Measurements from ENCODE around the gene H2AZ2.
"Not testable (repeated sequence)": the region's sequence is repeated elsewhere in the genome, so short reads cannot be mapped to it uniquely, and the experiment has no call there.

The H2AZ2 gene

DNA sequence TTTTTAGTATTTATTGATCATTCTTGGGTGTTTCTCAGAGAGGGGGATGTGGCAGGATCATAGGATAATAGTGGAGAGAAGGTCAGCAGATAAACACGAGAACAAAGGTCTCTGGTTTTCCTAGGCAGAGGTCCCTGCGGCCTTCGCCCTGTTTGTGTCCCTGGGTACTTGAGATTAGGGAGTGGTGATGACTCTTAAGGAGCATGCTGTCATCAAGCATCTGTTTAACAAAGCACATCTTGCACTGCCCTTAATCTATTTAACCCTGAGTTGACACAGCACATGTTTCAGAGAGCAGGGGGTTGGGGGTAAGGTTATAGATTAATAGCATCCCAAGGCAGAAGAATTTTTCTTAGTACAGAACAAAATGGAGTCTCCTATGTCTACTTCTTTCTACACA lies 22.4 kb upstream of the H2AZ2 start:
- not testable (repeated sequence) for DNase-seq

DNA sequence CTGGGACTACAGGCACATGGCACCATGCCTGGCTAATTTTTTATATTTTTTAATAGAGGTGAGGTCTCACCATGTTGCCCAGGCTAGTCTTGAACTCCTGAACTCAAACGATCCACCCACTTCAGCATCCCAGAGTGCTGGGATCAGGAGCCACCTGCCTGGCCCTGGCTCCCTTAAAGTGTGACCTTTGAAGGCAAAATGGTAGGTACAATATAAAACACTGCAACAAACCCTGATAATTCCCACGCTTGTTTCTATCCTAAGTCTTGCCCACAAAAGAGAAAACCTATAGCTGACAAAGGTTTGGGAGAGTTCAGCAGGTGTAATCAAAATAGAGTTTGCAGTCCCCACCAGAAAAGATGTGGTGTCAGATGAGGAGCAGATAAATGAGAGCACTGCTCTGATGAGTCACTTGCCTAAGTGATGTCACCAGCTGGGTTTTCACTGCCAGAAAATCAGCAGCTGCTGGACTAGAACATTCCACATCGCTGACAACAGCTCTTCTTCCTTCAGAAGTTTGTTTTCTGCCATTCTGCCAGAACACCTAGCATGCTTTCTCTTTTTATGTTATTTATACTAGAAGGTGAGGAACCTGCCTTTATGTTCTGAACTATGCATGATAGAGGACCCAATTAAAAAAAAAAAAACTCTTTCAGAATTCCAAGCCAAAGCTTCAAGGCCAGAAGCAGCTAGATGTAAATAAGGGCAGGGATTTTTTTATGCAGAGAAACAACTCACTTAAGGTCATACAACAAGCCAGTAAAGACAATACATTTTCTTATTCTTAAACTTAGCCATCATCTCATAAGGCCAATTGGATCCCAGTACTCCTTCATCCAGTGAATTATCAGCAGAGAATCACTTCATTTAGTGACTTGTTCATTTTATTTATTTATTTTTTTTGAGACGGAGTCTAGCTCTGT lies 19.4 kb upstream of the H2AZ2 start:
- DNase-seq, result no peak

DNA sequence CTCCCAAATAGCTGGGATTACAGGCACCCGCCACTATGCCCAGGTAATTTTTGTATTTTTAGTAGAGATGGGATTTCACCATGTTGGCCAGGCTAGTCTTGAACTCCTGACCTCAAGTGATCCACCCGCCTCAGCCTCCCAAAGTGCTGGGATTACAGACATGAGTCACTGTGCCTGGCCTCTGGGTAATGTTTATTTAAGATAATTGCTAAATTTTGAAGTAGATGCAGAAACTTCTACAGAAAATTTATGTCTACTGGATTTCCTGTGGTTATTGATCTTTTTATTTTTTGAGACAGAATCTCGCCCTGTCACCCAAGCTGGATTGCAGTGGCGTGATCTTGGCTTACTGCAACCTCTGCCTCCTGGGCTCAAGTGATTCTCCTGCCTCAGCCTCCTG lies 14.1 kb upstream of the H2AZ2 start:
- not testable (repeated sequence) for DNase-seq

DNA sequence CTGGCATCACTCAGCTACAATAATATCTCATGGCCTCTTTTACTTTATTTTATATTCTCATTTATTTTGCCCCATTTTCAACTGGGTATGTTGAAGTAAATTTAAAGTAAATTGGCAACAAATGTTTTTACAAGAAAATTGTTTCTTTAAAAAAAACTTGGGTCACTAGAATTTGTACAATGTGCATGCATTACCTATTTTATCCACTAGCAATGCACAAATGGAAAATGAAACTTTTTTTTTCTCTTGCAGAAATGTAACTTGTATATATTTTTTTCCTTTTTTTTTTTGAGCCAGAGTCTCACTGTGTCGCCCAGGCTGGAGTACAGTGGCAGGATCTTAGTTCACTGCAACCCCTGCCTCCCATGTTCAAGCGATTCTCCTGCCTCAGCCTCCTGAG lies 10.3 kb upstream of the H2AZ2 start:
- DNase-seq, result no peak

DNA sequence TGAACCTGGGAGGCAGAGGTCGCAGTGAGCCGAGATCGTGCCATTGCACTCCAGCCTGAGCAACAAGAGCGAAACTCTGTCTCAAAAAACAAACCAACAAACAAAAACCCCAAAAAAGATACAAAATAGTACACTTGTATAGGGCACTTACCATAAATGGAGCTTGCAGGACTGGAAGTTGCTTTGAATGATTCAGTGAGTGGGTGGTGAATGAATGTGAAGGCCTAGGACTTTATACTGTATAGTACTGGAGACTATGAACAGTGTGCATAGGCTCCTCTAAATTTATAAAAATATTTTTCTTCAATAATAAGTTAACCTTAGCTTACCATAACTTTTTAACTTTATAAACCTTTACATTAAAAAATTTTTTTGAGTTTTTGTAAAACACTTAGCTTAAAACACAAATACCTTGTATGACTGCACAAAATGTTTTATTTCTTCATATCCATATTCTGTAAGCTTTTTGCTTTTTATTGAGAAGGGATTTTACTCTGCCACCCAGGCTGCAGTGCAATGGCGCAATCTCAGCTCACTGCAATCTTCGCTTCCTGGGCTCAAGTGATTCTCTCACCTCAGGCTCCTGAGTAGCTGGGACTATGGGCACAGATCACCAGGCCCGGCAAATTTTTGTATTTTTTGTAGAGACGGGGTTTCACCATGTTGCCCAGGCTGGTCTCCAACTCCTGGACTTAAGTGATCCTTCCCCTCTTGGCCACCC lies 6.9 kb upstream of the H2AZ2 start:
- DNase-seq, result no peak

DNA sequence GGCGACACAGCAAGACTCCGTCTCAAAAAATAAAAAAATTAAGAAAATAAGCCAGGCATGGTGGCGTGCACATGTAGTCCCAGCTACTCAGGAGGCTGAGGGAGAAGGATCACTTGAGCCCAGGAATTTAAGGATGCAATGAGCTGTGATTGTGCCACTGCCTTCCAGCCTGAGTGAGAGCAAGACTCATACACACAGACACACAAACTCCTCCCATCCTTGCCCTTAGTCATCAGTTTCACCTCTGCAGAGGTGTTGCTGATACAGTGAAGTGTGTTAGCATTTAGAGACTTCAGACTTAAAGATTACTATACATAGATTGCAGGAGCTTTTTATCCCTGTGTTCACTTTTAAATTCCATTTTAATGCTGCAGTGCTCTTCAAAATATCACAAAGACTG lies 5.5 kb upstream of the H2AZ2 start:
- no peak for DNase-seq

DNA sequence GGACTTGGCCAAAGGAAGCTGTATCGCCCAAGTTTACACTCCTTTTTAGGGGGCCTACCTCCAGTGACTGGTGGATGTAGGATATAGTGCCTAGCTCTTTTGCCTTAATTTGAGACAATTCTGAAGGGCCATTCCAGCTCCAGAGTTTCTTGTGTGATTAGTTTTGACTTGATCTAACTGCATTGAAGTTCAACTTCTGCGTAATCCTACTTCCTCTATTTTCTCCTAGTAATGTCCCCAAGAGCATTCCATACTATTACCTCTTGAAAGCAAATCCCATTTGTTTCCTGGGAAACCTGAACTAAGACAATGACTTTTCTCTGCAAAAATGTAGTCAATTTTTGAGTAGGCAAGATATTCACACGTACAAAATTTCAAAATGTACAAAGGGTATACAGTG lies 4.7 kb upstream of the H2AZ2 start:
- DNase-seq, result no peak

DNA sequence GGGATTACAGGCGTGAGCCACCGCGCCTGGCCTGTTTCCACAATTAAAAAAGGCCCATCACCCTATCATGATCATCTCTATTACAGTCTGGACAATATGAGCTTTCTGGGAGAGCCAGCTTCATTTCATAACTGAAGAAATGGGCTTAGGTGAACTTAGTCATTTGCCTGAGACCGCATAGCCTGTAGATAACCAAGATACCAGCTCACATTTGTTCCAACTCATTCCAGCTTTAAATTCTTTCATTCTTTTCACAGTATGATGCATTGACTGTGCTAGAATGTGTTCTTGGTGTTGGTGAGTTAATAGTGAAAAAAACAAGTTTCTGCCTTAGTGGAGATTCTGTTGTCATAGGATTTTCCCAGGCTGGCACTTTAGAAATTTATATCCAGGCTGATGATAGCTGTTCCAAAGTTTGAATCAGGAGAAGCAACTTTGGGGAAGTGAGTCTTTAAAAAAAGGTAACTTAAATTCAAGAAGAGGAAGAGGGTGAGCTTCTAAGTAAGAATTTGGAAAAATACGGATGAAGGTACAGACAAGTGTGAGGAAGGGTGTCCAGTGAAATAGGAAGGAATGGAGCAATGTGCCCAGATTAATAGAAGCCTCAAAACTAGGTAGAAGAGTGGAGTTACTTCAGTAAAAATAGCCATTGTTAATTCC lies 2.1 kb upstream of the H2AZ2 start:
- no peak for DNase-seq

DNA sequence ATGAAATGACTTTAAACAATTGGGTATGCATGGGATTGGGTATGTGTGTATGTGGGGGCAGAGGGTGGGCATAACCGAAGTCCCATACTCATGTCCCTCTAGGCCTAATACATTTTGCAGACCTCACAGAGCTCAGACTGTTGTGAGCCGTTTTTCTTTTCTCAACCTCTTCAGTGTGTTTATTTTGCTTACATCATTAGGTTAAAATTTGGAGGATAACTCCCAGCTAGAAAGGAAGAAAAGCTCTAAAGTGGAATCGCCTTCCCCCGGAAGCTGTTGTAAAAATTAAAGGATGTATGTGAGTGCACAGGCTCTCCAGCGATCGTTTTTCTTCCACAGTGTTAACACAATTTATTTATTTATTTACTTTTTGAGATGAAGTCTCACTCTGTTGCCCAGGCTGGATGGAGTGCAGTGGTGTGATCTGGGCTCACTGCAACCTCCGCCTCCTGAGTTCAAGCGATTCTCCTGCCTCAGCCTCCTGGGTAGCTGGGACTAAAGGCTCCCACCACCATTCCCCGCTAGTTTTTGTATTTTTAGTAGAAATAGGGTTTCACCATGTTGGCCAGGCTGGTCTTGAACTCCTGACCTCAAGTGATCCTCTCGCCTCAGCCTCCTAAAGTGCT lies 1.5 kb upstream of the H2AZ2 start:
- no peak for DNase-seq

DNA sequence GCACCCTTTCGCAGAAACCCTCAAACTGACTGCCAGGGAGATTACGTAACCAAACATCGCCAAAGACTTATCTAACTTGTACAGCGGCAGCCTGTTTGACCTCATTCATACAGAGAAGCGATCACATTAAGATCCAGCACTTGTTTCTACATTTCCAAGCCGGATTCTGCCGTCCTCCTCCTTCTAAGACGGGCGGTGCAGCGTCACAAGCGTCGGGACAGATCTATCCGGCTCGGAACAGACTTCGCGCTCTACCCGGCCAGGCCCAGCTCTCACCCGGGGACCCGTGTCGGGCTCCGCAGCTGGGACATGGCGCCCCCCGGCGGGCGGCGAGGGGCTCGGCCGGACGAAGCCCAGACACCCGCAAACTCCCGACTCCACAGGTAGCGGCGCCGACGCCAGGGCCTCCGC lies 373 bp downstream of the H2AZ2 start:
- DNase-seq, result peak; percentile 75

DNA sequence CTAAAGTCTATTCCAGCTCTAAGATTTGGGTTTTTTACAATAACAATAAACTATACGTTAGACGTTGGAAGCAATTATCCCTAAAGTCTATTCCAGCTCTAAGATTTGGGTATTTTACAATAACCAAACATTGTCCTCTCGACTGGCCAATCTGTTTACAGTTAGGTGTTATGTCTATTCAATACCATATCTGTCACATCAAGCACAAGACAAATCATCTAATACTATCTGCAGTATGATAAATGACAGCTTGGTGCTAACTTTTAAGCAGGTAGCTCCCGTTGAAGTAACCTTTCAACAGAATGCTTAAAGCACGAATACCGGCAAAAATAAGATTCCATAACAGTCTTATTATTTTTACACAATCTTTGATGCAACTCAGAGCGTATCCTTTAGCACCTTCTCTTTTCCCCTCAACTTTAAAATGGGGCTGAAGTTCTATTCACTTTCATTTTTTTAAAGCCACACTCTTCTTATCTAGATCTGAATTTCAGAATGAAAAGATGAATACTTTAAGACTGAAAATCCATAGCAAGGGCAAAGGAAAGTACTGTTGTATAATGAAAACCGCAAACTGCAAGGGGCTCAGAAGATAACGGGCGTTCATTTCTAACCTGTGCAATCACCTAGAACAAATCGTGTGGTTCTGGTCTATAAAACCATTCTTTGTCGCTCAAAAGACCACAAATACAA lies 925 bp downstream of the H2AZ2 start:
- DNase-seq, result no peak

DNA sequence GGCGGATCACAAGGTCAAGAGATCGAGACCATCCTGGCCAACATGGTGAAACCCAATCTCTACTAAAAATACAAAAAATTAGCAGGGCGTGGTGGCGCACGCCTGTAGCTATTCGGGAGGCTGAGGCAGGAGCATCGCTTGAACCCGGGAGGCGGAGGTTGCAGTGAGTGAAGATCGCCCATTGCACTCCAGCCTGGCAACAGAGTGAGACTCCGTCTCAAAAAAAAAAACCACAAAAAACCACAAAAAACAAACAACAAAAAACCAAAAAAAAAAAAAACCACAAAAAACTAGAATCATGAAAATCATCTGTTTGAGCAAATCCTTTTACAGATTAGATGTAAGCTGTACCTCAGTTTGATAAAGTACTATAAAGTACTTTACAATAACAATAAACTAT lies 1.5 kb downstream of the H2AZ2 start:
- peak; percentile 18 for DNase-seq

DNA sequence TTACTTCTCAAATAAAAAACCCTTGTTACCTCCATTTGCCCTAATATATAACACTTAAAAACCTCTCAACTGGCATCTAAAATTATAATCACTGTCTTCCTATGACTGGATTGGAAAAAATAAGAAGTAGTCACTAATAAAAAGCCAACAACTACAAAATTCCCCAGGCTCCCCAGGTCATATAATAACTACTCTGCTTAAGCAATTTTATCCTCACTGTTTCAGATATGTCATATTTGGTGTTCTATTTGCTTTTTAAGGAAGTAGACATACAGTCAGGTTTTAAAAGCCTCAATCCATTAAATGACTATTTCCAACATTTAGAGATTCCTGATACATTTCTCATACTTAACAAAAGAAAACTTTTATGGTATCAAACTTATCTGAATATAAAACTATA lies 2.4 kb downstream of the H2AZ2 start:
- no peak for DNase-seq

DNA sequence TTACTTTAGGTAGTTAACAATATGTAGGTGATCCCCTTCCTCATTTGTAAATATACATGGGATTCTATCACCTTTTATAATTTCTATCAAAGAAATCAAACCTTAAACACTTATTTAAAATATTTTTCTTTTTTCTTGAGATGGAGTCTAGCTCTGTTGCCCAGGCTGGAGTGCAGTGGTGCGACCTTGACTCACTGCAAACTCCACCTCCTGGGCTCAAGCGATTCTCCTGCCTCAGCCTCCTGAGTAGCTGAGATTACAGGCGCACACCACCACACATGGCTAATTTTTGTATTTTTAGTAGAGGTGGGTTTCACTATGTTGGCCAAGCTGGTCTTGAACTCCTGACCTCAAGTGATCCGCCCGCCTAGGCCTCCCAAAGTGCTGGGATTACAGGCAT lies 4.4 kb downstream of the H2AZ2 start:
- DNase-seq, result not testable (repeated sequence)

DNA sequence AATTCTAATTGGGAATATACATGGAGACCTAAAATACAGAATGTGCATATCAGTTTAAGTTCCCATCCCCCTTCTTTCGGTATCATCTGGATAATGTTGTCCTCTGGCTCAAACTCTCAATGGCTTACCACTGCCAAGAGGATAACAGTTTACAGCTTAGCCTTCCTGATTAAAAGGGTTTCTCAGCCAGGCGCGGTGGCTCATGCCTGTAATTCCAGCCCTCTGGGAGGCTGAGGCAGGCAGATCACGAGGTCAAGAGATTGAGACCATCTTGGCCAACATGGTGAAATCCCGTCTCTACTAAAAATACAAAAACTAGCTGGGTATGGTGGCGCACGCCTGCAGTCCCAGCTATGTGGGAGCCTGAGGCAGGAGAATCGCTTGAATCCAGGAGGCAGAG lies 5.2 kb downstream of the H2AZ2 start:
- DNase-seq, result not testable (repeated sequence)

DNA sequence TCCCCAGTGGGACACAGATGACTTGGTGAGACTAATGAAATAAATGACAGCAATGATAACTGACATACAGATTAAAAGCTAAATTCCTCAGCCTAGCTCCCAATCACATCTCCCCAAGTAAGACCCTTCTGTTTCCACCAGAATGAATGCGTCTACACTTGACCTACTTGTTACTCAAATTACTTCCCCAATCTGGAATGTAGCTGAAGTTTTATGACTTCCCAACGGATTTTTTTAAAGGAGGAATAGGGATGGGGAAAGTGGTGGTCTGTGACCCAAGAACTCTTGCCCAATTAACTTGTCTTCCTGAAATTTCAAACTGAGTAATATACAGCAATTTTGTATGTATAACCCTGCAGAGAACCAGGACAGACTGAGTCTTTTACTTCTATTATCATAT lies 9.1 kb downstream of the H2AZ2 start:
- DNase-seq, result no peak

DNA sequence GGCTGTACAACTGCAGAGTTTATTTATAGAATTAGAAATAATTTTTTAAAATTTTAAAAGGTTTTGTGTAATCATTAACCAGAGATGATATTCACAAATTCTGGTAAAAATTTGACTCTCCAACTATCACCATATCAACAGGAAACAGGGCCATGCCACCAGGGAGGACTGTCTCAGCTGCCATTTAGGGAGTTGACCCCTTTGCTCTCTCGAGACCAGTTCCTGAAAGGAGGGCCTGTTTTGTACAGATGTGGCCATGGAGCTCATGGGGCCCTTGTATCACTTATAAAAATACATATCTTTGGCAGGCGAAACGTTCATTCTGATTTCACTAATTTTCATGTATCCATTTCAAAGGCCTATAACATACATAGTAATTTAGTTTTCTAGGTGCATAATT lies 20.3 kb downstream of the H2AZ2 start:
- DNase-seq, result no peak

DNA sequence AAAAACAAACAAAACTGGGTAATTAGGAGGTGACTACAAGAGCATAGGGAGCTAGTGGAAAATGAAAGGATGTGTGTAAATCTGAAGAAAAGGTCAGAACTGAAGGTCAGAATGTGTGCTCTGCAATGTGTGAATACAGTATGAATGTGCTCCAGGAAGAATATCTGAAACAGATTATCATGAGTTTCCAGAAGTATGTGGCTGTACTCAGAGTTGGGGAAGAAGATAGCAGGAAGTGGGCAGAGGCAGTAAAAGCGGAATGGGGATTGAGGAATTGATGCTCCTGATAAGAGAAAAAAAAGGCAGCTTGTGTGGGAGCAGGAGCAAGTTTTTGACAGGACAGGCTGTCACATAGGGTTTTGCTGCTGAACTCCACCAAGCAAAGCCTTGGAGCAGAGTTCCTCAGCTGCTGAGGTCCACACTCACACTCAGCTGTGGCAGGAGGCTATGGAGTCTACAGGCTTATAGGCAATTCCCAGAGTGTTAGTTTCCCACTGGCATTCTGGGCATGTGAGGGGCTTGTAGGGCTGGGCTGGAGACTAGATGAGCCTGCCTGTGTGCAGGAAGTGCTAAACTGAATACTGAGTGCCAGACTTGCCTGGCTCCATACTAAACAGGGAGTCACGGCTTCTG lies 22.9 kb downstream of the H2AZ2 start:
- DNase-seq, result no peak

DNA sequence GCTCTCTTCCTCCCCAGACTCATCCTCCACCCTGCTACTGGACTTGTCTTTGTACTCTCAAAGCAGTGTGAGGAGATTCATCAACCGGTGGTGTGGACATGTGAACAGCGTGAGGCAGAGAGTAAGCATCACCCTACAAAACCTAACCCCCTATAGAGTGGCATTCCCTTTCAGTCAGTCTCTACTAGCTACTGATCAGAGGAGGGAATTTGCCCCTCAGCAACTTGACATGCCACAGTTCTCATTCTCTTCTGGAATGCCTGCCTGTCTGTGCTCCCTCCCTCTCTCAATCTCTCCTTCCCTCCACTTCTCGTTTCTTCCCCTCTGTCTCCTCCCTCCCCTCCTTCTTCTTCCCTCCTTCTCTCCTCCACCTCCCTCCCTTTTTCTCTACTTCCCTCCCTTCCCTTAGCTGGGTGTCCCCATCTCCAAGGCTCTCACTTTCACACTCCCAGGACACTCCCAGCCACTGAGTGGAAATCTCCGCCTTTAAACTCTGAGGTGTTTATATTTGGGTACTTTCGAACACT lies 24.6 kb downstream of the H2AZ2 start:
- DNase-seq, result no peak

DNA sequence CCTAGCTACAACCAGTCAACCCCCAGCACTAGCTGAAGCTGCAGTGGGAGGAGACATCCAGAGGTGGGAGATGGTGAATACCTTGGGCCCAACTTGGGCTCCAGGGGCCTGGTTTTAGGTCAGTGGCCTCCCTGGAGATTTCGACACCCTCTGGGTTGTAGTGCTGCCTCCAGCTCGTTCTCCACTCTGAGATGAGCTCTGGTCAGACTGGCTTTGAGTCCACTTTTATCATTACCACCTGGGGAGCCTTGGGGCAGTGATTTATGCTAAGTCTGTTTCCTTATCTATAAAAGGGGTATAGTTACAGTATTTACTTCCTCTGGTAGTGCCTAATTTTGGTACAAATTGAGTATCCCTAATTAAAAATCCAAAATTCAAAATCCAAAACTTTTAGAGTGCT lies 28.6 kb downstream of the H2AZ2 start:
- DNase-seq, result no peak

DNA sequence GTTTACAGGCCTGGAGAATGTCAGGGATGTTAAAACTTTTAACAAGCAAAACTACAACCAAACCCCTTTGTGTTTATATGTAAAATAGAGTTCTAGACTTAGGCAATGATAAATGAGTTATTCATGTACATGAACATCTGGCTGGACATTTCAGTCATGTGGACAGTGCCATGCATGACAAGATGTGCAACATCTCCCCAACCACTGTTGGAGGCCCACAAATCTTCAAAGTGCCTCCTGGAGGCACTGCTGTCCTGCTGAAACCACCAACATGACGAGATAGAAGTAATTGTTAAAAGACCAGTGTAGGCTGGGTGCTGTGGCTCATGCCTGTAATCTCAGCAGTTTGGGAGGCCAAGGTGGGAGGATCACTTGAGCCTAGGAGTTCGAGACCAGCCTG lies 33.0 kb downstream of the H2AZ2 start:
- no peak for DNase-seq

DNA sequence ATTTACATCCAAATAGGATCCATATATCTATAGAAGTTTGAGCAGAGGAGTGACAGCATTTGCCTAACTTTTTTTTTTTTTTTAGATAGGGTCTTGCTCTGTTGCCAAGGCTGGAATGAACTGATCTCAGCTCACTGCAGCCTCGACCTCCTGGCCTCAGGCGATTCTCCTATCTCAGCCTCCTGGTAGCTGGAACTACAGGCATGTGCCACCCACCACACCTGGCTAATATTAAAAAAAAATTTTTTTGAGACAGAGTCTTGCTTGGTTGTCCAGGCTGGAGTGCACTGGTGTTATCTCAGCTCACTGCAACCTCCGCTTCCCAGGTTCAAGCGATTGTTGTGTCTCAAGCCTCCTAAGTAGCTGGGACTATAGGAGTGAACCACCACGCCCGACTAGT lies 36.3 kb downstream of the H2AZ2 start:
- no peak for DNase-seq

Measured in T-helper 9 cell (primary cell).